Cortex of kidney (tissue), 1 donor: ENCODE data around the gene TMEFF1.
"Not testable (repeated sequence)": the region's sequence is repeated elsewhere in the genome, so short reads cannot be mapped to it uniquely, and the experiment has no call there.

Source experiments
- DNase-seq: peaks from one replicate; lab custom pipeline; 2025; lab: John Stamatoyannopoulos, UW

The TMEFF1 gene, protein sequence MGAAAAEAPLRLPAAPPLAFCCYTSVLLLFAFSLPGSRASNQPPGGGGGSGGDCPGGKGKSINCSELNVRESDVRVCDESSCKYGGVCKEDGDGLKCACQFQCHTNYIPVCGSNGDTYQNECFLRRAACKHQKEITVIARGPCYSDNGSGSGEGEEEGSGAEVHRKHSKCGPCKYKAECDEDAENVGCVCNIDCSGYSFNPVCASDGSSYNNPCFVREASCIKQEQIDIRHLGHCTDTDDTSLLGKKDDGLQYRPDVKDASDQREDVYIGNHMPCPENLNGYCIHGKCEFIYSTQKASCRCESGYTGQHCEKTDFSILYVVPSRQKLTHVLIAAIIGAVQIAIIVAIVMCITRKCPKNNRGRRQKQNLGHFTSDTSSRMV

GRCh38 chr9:100472788-100473275 is at the start of gene TMEFF1:
Gene TMEFF1, plus strand, starts transcription at chr9:100473149. Its CDS starts 396 bp downstream, at chr9:100473545.
- DNase-seq: no peak

GRCh38 chr9:100425758-100426157 is 47.2 kb upstream of the TMEFF1 start:
- DNase-seq: no peak

- DNase-seq: no peak
These were observed 46.8 kb upstream of the TMEFF1 start for GRCh38 chr9:100426189-100426529.

DNA sequence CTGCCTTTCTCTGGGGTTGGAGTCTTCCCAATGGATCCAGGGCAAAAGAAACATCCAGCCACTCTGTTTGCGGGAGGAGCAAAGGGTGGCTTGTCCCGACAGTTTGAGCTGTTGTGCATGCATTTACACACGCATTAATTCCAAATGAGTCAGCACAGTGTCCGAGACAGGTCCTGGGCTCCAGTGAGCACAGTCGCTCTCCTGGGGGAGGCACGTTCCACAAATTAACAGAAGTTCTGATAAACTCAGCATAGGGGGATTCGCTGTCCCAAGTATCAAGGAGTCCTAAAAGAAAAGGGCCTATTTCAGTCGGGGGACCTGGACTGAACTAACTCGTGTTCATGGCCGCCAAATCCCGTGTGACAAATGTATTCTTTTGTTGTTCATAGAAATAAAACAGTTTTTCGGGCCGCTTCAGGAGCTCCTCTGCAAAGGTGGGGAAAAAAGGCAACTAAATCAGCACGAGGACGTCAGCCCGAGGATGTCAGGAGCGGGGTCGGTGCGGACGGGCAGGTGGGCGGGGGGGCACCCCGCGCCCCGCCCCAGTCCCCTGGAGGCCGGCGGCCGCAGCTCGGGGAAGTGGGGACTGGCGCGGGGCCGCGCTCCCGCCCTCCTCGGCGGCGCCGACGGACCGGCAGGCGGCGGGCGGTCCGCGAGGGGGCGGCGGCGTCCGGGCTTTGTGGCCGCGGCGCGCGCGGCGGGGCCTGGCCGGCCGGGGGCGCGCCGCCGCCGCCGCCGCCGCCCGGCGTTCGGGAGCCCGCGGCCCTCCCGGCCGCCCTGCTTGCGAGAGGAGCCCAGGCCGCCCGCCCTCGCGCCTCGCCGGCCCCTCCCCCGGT is 46.2 kb upstream of the TMEFF1 start, which contains the start of gene MSANTD3:
MSANTD3 (plus strand) TSS at position 614 of the 836 bp plus-strand sequence. CDS start 14,796 bp downstream, outside the sequence.
- DNase-seq: no peak

DNA sequence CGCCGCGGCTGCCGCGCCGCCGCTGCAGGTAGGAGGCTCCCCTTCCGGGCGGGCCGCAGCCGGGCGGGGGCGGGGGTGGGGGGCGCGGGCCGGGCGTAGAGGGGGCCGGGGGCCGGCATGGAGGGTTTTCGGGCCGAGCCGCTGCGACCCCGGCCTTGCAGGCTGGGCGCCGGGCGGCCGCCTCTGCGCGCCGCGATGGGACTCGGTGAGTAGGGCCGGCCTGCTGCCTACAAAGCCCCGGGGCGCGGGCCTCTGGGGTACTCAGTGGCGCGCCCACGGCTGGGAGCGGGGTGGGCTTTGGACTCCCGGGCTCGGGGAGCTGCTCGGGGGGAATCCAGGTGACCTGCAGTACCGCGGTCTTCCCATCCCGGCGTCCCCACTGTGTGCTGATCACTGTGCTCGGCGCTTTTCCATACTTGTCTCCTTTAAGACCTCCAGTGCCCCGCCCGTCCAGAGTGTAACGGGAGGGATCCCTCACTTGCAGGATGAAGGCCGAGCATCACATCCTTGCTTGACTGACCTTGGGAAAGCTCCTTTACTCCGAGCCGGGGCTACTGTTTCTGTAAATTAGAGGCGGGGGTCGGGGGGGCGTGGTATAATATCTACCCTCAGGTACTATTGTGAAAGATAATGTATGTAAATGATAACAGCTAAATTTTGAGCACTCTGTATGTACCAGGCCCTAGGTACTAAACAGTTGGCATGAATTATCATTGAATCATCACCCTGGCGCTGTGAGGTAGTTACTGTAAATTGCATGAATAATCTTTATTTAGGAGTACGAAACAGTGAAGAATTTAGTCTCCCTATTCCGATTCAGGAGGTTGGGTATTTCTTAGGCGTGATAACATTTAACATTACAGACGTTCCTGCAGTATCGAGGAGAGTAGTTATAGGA is 45.3 kb upstream of the TMEFF1 start:
- DNase-seq: no peak

- no peak for DNase-seq
These were observed 43.9 kb upstream of the TMEFF1 start for GRCh38 chr9:100428871-100429654.

DNA sequence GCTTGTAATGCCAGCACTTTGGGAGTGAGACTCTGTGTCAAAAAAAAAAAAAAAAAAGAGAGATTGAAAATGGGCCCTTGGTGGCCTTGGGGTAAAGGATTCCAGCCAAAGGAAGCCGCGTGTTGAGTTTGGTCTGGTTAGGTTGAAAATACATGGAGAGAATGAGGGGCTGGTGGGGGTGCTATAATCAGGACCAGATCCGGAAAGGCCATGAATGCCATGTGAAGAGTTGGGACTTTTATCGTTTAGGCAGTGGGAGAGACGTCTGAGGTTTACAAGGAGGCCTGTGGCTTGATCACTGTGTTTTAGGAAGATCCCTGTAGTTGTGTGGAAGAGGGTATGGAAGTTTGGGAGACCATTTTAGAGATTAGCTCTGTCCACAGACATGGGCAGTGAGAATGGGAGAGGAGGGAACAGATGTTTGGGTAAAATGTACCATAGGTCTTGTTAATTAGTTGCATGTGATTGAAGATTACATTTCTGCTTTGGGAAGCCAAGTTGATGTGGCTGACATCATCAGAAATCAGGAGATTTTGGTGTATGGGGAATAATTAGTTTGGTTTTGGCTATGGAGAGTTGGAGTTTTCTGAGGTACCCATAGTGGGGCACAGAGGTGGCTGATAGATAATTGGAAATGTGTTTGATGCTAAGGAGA is 42.5 kb upstream of the TMEFF1 start:
- DNase-seq: no peak

- DNase-seq: no peak
These were observed 41.1 kb upstream of the TMEFF1 start for GRCh38 chr9:100431886-100432285.

DNA sequence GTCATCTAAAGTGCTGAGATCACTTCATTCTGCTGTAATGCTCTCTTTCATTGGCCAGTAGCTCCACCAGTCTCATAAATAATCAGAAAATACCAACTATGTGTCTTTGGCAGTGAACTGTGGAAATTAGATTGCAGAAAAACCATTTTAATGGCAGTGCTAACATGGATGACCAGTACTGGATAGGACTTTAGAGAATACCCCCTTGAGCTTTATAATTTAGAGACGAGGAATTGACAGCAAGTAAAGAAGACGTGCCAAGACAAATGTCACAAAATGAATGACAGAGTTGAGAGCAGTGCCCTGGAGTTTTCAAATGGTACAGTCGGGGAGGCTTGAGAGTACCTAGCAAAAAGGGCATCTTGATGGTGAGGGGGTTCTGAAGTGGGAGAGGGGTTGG is 40.2 kb upstream of the TMEFF1 start:
- DNase-seq: no peak

GRCh38 chr9:100436571-100436970 is 36.4 kb upstream of the TMEFF1 start:
- no peak for DNase-seq

- DNase-seq: no peak
These were observed 34.8 kb upstream of the TMEFF1 start for GRCh38 chr9:100437860-100438805.

DNA sequence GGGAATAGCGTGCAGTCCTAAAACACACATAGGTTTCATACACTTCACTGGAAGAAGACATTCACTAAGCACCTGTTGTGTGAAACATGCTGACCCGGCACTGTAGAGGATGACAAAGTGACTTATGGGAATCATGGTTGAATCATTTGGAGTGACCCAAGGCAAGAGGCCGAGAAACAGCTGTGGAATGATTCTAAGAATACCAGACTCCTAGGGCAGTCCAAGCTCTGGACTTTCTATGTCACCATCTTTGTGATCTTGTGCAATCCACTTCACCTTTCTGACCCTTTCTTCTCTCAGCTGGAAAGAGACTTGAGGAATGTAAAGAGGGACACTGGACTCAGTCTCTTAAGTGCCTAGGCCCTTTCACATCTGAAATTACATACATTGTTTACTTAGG is 32.9 kb upstream of the TMEFF1 start:
- no peak for DNase-seq

GRCh38 chr9:100440487-100440886 is 32.5 kb upstream of the TMEFF1 start:
- not testable (repeated sequence) for DNase-seq

DNA sequence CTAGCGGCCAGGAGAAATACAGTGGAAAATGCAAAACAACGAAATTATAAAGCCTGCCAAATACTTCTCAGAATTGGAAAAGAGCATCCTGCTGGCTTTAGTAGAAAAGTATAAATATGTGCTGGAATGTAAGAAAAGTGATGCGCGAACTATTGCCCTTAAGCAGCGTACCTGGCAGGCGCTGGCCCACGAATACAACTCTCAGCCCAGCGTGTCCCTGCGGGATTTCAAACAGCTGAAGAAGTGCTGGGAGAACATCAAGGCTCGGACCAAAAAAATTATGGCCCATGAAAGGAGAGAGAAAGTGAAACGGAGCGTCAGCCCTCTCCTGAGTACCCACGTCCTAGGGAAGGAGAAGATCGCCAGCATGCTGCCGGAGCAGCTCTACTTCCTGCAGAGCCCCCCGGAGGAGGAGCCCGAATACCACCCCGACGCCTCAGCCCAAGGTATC is 31.0 kb upstream of the TMEFF1 start:
- no peak for DNase-seq

GRCh38 chr9:100443781-100444768 is 28.9 kb upstream of the TMEFF1 start:
- no peak for DNase-seq

DNA sequence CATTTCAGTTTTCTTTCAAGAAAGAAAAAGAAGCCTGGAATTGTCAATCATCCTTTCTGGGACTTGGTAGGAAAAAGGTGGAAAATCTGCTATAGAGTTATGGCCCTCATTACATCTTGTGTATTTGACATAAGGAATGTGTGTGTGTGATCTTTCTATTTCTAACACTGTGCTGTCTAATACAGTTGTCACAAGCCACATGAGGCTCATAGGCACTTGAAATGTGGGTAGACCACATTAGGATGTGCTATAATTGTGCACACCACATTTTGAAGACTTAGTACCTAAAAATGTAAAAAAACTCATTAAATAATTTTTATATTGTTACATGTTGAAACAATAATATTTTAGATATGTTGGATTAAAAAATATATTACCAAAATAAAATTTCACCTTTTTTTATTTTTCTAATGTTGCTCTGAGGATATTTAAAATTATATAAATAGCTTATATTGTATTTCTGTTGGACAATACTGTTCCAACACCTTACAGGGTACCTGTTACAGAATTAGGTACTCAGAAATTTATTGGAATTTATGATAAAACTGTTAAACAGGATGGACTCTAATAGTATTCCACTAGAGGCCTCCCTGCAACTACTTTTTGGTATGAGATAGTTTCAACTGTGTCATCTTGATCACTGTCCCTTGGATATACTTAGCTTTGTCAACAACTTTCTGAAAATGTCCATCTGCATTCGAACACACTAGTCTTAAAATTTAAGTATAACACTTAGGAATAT is 27.6 kb upstream of the TMEFF1 start:
- DNase-seq: no peak

DNA sequence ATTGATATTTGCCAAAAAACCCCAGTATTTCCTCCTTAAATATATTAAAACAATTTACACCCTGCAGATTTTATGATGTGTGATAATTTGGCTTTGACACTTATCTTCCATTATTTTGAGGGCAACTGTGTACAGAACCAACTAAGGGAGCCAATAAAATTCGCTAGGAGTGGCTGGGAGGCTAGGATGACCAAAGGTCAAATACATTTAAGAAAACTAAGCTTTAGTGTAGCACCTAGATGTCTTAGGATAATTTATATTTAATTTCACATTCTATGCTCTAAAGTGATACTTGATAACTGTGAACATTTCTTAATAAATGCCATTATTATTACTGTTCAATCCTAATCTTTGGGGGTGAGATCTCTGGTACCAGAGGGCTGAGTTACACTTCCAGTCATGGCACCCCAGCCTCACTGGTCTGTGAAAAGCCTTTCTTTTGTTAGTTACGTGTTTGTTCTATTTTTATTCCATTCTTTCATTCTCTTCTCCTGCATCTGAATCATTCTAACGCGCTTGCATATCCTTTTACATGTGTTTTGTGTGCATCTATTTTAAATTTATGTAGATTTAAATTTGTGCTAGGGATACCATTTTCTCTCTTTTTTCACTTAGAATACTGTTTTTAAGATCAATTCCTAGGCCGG is 26.9 kb upstream of the TMEFF1 start:
- no peak for DNase-seq
